Measurements from ENCODE around the gene CDCA8.

GRCh38 chr1:37672136-37672870 lies 20.0 kb upstream of the CDCA8 start:
- TF ChIP-seq CTCF (IDR thresholded peaks at IDR 0.05) (no peak), POLR2A (IDR thresholded peaks at IDR 0.05; ENCODE audit: low read depth) (no peak), POLR2AphosphoS5 (IDR thresholded peaks at IDR 0.05) (no peak), EP300 (IDR thresholded peaks at IDR 0.05) (no peak)

Measured in esophagus muscularis mucosa (tissue), 4 donors.